K562 (cell line): ENCODE measurements around the gene OR10G7. TPM values are rescaled to one million over a fixed set of nuclear protein-coding genes. Genes with fewer than 3 reads are reported as not detected.

ENCODE experiments used
- ATAC-seq: fragments of 200-7000 bp; cut with Tn5 transposase; 3 replicates; pipeline ENCODE4 v1.9.1; 2020; ENCODE audit warnings: moderate library complexity
- BruUV-seq: library from RNA; stranded (reverse); fragments of 400-500 nt; replicated peaks from 2 replicates; lab custom pipeline; 2021; lab: Mats Ljungman, UMichigan
- CTCF ChIA-PET: fragments of 300-600 bp; formaldehyde crosslinking; extraction: SDS; loops from one replicate; lab custom pipeline; 2021; ENCODE audit warnings: low intra/inter-chr PET ratio; lab: Yijun Ruan, JAX
- POLR2A ChIA-PET: fragments of 300-600, 350-650 bp; sonication (Branson Sonifier 250); formaldehyde crosslinking; extraction: SDS; loops from one replicate; lab custom pipeline; 2021; ENCODE audit warnings: antibody characterized with exemption, inconsistent platforms; lab: Yijun Ruan, JAX
- DNase-seq, 4 experiments: peaks; one replicate each; pipeline versions ENCODE4 v3.0.0 to v3.0.0-alpha.2; 2011 to 2018; ENCODE audit warnings: low spot score in 3 of 4, mixed read lengths in 3 of 4; ENCODE audit errors: extremely low read depth in 1 of 4
- FAIRE-seq: peaks from 2 replicates; lab custom pipeline; 2011; peaks lifted over from hg19 to GRCh38; lab: Jason Lieb, UNC
- H2AFZ ChIP-seq: 2 replicates; pipeline ENCODE4 v1.6.0; 2011; ENCODE audit warnings: low read depth, low read length, control low read depth, inconsistent platforms
- H3K27ac ChIP-seq: fragments of 200-600 bp; 3 replicates; pipeline ENCODE4 v1.8.0; 2011; ENCODE audit warnings: low read depth, mild to moderate bottlenecking, control low read depth, inconsistent platforms, low read length, moderate library complexity, mixed read lengths; ENCODE audit errors: extremely low read depth
- H3K27me3 ChIP-seq, 2 experiments: fragments of 300-600 bp in 1 of 2; 2 replicates in 1 of 2; 3 replicates in 1 of 2; pipeline versions ENCODE4 v1.6.0 to v1.8.0; 2011; ENCODE audit warnings: inconsistent platforms in 2 of 2, low read length in 2 of 2, mild to moderate bottlenecking in 1 of 2, mixed read lengths in 1 of 2, moderate library complexity in 1 of 2; ENCODE audit not compliant: control insufficient read depth in 2 of 2, insufficient read depth in 2 of 2
- H3K36me3 ChIP-seq: fragments of 300-600 bp; 3 replicates; pipeline ENCODE4 v1.8.0; 2011; ENCODE audit warnings: mild to moderate bottlenecking, low read length, inconsistent platforms; ENCODE audit not compliant: control insufficient read depth, insufficient read depth
- H3K4me1 ChIP-seq, 2 experiments: fragments of 200-600 bp in 1 of 2; replicated peaks in 1 of 2; 2 replicates in 1 of 2; 3 replicates in 1 of 2; pipeline versions ENCODE4 v1.5.1 to v1.8.0; 2011; ENCODE audit warnings: inconsistent platforms in 2 of 2, low read length in 2 of 2, mild to moderate bottlenecking in 1 of 2, mixed read lengths in 1 of 2, moderate library complexity in 1 of 2; ENCODE audit not compliant: control insufficient read depth in 2 of 2, insufficient read depth in 2 of 2
- H3K4me2 ChIP-seq: 2 replicates; pipeline ENCODE4 v1.6.1; 2011; ENCODE audit warnings: low read length, control low read depth, inconsistent platforms, mixed read lengths; ENCODE audit not compliant: insufficient read depth
- H3K4me3 ChIP-seq: fragments of 200-600 bp; sonication (generic), shearing (Covaris generic); 2 replicates; pipeline ENCODE4 v1.5.1; 2016; ENCODE audit warnings: control low read depth, inconsistent platforms
- H3K79me2 ChIP-seq: fragments of 200-600 bp; 3 replicates; pipeline ENCODE4 v1.8.0; 2011; ENCODE audit warnings: low read length, inconsistent platforms; ENCODE audit not compliant: control insufficient read depth, insufficient read depth
- H3K9ac ChIP-seq, 2 experiments: 2 replicates each; pipeline versions ENCODE4 v1.6.0 to v1.6.1; 2011; ENCODE audit warnings: low read depth in 2 of 2, low read length in 2 of 2, control low read depth in 1 of 2, inconsistent platforms in 1 of 2, mild to moderate bottlenecking in 1 of 2, mixed read lengths in 1 of 2; ENCODE audit not compliant: insufficient read depth in 1 of 2
- H3K9me1 ChIP-seq: one replicate; pipeline ENCODE4 v1.6.0; 2011; ENCODE audit warnings: inconsistent platforms, mild to moderate bottlenecking, low read length, moderate library complexity; ENCODE audit not compliant: control insufficient read depth, insufficient read depth
- H3K9me3 ChIP-seq: replicated peaks from 2 replicates; pipeline ENCODE4 v1.5.1; 2011; ENCODE audit warnings: low read depth, low read length, inconsistent platforms; ENCODE audit not compliant: control insufficient read depth, insufficient read depth
- H4K20me1 ChIP-seq: replicated peaks from 2 replicates; pipeline ENCODE4 v1.6.1; 2011; ENCODE audit warnings: low read length, inconsistent platforms, mixed read lengths; ENCODE audit not compliant: control insufficient read depth, insufficient read depth
- MLX ChIP-seq, 2 experiments: fragments of 450-650 bp in 1 of 2; sonication (generic) in 1 of 2; formaldehyde crosslinking; conservative IDR thresholded peaks; 2 replicates each; pipeline versions ENCODE4 v1.4.0 to v1.8.1; 2020 to 2022; ENCODE audit warnings: mild to moderate bottlenecking in 1 of 2, missing genetic modification reagents in 1 of 2
- NR3C1 ChIP-seq: sonication (generic); formaldehyde crosslinking; IDR thresholded peaks from 2 replicates; pipeline ENCODE4 v1.8.1; 2022; ENCODE audit warnings: missing genetic modification reagents
- NUFIP1 ChIP-seq: fragments of 450-650 bp; IDR thresholded peaks from 2 replicates; pipeline ENCODE4 v1.6.1; 2018; ENCODE audit not compliant: partially characterized antibody
- SNRNP70 ChIP-seq: fragments of 200-400 bp; formaldehyde crosslinking; optimal IDR thresholded peaks from 2 replicates; pipeline ENCODE3; 2017; ENCODE audit warnings: low read depth, low read length
- ZC3H11A ChIP-seq: IDR thresholded peaks from 2 replicates; pipeline ENCODE4 v1.6.1; 2012; ENCODE audit warnings: low read depth, low read length, improper control_type of control experiment
- WGBS: fragments of 100-300 bp; shearing (Covaris generic); methylation state at CpG from one replicate; pipeline ENCODE4 v1.1.6; 2016; ENCODE audit warnings: low coverage, mixed read lengths; ENCODE audit not compliant: insufficient coverage; ENCODE audit errors: missing lambda C conversion rate; 5-methylcytosine and 5-hydroxymethylcytosine counted together
- in situ Hi-C: fragments of 300-500 bp; cut with MboI; formaldehyde crosslinking; loops from 4 replicates; pipeline ENCODE4 v1.15.0; 2018; ENCODE audit warnings: inconsistent platforms, mixed read lengths
- intact Hi-C: fragments of 100-400 bp; cut with micrococcal nuclease; formaldehyde crosslinking; loops from 2 replicates; pipeline ENCODE4 v1.14.2; 2022
- polyA plus RNA-seq, 8 experiments: library from polyadenylated mRNA; depleted of rRNA in 4 of 8; stranded (reverse) in 5 of 8; unstranded in 3 of 8; fragments of >200 nt; fragmentation: Nextera tagmentation in 2 of 8; fragmentation: Illumina TruSeq in 1 of 8; extraction: Ambion mirVana in 2 of 8; extraction: Trizol in 1 of 8; gene quantifications; 2 replicates each; pipeline versions ENCODE4 v1.2.1 to v1.2.3, GENCODE V29; 2011 to 2014; ENCODE audit warnings: inconsistent platforms in 1 of 8, missing spikeins in 1 of 8
- total RNA-seq, 7 experiments: library from RNA; depleted of rRNA in 6 of 7; stranded (reverse); fragments of >200 nt in 6 of 7; fragmentation: Illumina TruSeq in 2 of 7; extraction: Trizol in 2 of 7; gene quantifications; 2 replicates each; pipeline versions ENCODE4 v1.2.1 to v1.2.3, GENCODE V29; 2011 to 2021; ENCODE audit warnings: low replicate concordance in 1 of 7

OR10G7 gene
- total and polyA plus RNA-seq, 9 of the 15 experiments (the other 6 are each of a cell fraction or from before 2014, with no cell fraction given): not detected

GRCh38 chr11:124075841-124076651 is 34.9 kb upstream of the OR10G7 start:
- in situ Hi-C loops: loop anchor here (10.0 kb wide), 1 partner anchor 329 kb away; no protein-coding TSS in a partner anchor
- ChIA-PET POLR2A (interaction anchor here (1.9 kb wide), 1 partner anchor 96 kb away, joined by 6 read pairs; no protein-coding TSS in a partner anchor), CTCF (no interaction called here)
- Histone ChIP-seq H3K9me3 (no peaks in the 10 kb centered on the region), H3K9me1 (no peaks in the 10 kb centered on the region), H2AFZ (no peak overlapping the region), H3K27me3 (no peaks in the 10 kb centered on the region), H3K79me2 (no peaks in the 10 kb centered on the region), H4K20me1 (no peaks in the 10 kb centered on the region), H3K27ac (no peak overlapping the region), H3K9ac (no peak overlapping the region), H3K4me2 (no peak overlapping the region), H3K4me1 (peaks cover 25 to 26% of the 10 kb centered on the region in 2 experiments; a peak in 4 of 5 replicates), H3K36me3 (no peaks in the 10 kb centered on the region), H3K4me3 (no peak overlapping the region)
- no TSS peak for BruUV-seq
- FAIRE-seq: no peak
- intact Hi-C loops: no loop called here
- TF ChIP-seq ZC3H11A: no peak
- no peak for TF ChIP-seq NR3C1
- no peak for TF ChIP-seq MLX (CRISPR knock-in tag; conservative IDR thresholded peaks at IDR 0.05)
- TF ChIP-seq NUFIP1: no peak
- no peak for TF ChIP-seq SNRNP70
- WGBS: 89% methylated on average over 23 of the region's 36 CpGs
- no peak for DNase-seq
- ATAC-seq: no peak
